ENCODE results near the gene GDPD5.

Gene GDPD5

GRCh38 chr11:75536786-75537641 is 11.3 kb upstream of the GDPD5 start:
- no peak for DNase-seq (ENCODE audit: low read depth)

- no peak for DNase-seq (ENCODE audit: low read depth)
Observed at GRCh38 chr11:75535071-75535470, 9.3 kb upstream of the GDPD5 start.

GRCh38 chr11:75534259-75535069 is 8.7 kb upstream of the GDPD5 start:
- no peak for DNase-seq (ENCODE audit: low read depth)

DNA sequence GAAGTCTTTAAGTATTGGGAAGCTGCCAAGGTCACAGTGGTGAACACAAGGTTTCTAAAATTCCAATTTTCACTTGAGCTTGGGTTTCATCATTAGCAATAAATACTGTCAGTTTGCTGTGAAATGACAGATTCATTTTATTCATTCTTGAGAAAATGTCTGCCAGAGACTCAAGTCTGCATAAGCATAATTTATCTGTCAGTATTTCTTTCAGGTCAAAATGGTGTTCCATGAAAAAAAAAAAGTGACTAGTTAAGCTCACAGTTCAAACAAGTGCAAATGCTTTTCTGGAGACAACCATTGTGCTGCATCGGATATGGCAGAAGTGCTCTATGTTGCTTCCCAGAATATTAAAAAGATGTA is 8.1 kb upstream of the GDPD5 start:
- DNase-seq (ENCODE audit: low read depth) = no peak

DNA sequence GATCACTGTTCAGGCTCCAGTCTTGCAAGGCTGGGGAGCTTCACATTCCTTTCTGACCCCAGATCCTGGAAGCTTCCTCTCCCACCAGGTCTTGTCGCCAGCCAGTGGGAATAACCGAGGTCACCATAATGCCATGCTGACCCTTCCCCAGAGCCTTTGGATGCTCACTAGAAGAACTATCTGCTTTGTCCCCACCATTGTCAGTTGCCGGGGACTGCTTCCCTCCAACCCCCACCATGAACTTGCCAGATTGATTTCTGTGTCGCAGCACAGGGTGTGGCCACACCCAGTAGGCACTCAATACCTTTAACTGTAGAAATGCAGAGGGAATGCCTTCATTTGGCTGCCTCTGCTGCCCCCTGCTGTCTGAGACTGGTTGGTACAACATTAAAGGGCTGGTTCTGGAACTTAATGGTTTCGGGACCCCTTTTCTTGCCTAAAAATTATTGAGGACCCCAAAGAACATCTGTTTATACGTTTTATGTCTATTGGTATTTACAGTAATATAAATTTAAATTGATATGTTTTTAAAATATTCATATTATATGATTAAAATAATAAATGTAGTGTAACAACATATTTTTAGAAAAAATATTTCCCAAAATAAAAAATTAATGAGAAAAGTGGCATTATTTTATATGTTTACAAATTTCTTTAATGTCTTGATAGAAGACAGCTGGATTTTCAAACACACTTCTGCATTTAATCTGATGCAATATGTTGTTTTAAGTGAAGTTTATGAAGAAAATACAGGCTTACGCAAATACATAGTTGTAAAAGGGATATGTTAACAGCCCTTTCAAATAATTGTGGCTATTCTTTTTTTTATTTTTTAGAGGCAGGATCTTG is 6.7 kb upstream of the GDPD5 start:
- peak; percentile 57 for DNase-seq (ENCODE audit: low read depth)

DNA sequence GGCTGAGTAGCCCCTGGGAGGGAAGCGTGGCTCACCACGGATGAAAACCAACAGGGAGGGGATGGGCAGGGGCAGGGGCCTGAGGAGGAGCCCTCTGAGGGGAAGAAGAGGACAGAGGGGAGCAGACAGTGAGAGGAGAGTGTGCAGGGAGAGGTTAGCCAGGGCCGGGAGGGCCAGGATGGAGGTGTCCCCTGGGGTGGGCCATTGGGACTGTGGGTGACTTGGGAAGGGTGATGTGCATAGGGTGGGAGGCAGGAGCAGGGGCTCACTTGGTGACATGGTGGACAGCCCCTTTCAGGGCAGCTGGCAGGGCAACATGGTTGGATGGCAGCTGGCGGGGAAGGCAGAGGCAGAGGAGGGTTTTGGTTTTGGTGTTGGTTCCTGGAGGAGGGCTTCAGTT is 5.6 kb upstream of the GDPD5 start:
- DNase-seq (ENCODE audit: low read depth) = no peak

- no peak for DNase-seq (ENCODE audit: low read depth)
Observed at GRCh38 chr11:75530577-75530976, 4.8 kb upstream of the GDPD5 start.

GRCh38 chr11:75527938-75528735 is 2.4 kb upstream of the GDPD5 start:
- no peak for DNase-seq (ENCODE audit: low read depth)

- DNase-seq (ENCODE audit: low read depth) = no peak
Observed at GRCh38 chr11:75527130-75527529, 1.4 kb upstream of the GDPD5 start.

GRCh38 chr11:75526192-75526541 is 426 bp upstream of the GDPD5 start:
- DNase-seq (ENCODE audit: low read depth) = no peak

- peak; percentile 44 for DNase-seq (ENCODE audit: low read depth)
Observed at GRCh38 chr11:75524665-75525432, 892 bp downstream of the GDPD5 start.

GRCh38 chr11:75523811-75524664 is 1.7 kb downstream of the GDPD5 start:
- no peak for DNase-seq (ENCODE audit: low read depth)

DNA sequence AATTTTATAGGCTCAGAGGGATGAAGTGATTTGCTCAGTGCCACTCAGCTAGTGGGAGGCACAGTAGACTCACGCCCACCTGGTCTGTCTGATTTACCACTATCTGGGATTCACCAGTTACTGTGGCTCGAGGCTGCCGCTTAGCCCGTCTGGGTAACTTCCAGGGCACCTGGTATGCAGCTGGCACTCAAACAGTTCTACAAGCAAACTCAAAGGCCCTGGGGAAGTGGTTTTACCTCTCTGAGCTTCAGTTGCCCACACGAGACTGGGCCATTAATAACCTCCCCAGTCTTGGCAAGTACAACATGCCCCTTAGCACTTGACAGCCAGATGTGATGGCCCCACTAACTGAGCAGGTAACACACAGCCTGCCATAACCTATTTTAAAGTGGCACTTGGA is 2.6 kb downstream of the GDPD5 start:
- no peak for DNase-seq (ENCODE audit: low read depth)

GRCh38 chr11:75522286-75523044 is 3.3 kb downstream of the GDPD5 start:
- DNase-seq (ENCODE audit: low read depth) = no peak

DNA sequence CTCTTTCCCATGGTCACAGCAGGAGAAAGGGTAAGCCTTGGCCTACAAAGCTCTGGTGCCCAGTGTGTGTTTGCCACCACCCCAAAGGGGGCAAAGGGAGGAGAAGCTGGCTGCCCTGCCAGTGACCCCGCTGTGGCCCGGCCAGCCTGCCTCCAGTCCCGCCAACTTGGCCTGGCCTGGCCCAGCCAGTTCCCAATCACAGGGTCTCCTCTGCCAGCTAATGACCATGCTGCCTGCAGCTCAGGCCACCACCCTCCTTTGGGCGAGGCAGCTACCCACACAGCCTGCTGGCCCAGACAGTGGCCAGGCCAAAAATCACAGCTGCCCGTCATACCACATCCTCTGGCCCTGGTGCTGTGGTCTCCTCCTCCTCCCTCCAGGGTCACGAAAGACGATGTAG is 5.1 kb downstream of the GDPD5 start:
- no peak for DNase-seq (ENCODE audit: low read depth)

DNA sequence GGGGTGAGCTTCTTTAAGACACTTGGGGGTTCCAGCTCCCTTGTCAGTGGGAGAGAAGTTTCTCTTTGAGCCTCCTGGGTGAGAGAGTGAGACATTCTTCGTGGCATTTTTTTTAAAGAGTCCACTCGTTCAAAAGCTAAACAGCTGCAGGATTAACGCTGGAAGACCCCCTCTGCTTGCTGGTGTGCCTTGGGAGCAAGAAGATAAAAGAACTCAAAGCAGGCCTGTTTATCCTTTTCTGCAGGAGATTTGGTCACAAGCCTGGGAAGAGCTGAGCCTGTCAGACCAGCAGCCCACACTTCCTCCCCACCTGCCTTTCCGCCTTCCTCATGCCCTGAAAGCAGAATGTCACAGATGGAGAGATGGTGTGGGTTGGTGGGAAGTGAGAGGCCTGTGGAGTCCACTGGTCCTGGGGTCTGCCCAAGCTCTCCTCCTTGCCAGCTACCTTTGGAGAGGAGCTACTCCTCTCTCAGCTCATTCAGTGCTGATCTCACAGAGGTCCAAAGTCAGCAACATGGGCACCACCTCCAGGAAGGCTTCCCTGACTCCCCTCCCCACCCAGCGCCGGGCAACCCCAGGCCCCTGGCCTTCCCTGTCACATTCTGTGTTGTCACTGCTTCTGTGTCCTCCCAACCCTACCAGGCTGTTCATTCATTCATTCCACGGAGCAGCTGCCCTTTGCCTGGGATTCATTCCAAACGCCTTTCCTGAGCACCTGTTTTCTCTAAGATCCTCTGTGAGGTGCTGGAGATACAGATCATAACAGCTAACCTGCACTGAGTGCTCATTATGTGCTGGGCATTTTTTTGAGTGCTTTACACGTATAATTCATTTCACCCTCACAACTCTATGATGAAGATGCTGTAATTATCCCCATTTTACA is 6.7 kb downstream of the GDPD5 start:
- DNase-seq (ENCODE audit: low read depth) = no peak

- DNase-seq (ENCODE audit: low read depth) = no peak
Observed at GRCh38 chr11:75518204-75518549, 7.6 kb downstream of the GDPD5 start.

GRCh38 chr11:75516886-75517285 is 8.9 kb downstream of the GDPD5 start:
- DNase-seq (ENCODE audit: low read depth) = no peak

Measured in T-helper 22 cell (primary cell).